Sigmoid colon (tissue), 7 donors: Measurements from ENCODE around the gene CTIF. TPM values are rescaled to one million over a fixed set of nuclear protein-coding genes. Genes with fewer than 3 reads are reported as not detected.

Source experiments
- DNase-seq: peaks from one replicate; pipeline ENCODE4 v3.0.0-alpha.2; 2019
- H3K27ac ChIP-seq, 4 donors: fragments of 200-600 bp; sonication (generic); one replicate each; pipeline ENCODE4 v1.5.1; 2016 to 2019; ENCODE audit warnings: mild to moderate bottlenecking in 1 of 4
- H3K27me3 ChIP-seq, 3 donors: fragments of 200-600 bp; sonication (generic); one replicate each; pipeline ENCODE4 v1.5.1; 2019; ENCODE audit warnings: mild to moderate bottlenecking in 1 of 3
- H3K36me3 ChIP-seq, 4 donors: fragments of 200-600 bp; sonication (generic); one replicate each; pipeline ENCODE4 v1.5.1; 2016 to 2019
- H3K4me1 ChIP-seq, 4 donors: fragments of 200-600 bp; sonication (generic); one replicate each; pipeline ENCODE4 v1.5.1; 2017 to 2019
- H3K4me3 ChIP-seq, 4 donors: fragments of 200-600 bp; sonication (generic); one replicate each; pipeline ENCODE4 v1.5.1; 2017 to 2019; ENCODE audit warnings: mild to moderate bottlenecking in 2 of 4, moderate library complexity in 1 of 4
- H3K9me3 ChIP-seq, 4 donors: fragments of 200-600 bp in 3 of 4; sonication (generic) in 3 of 4; one replicate each; pipeline versions ENCODE4 v1.5.1 to v1.6.1; 2013 to 2019
- EP300 ChIP-seq, 4 donors: sonication (generic); formaldehyde crosslinking; IDR thresholded peaks; one replicate each; pipeline ENCODE4 v1.6.1; 2017; ENCODE audit warnings: antibody characterized with exemption in 4 of 4
- POLR2A ChIP-seq, 2 donors: fragments of 450-650 bp; IDR thresholded peaks; one replicate each; pipeline ENCODE4 v1.6.1; 2016; ENCODE audit warnings: antibody characterized with exemption in 2 of 2, mild to moderate bottlenecking in 2 of 2, moderate library complexity in 2 of 2
- POLR2AphosphoS5 ChIP-seq, 4 donors: sonication (generic); formaldehyde crosslinking; IDR thresholded peaks; one replicate each; pipeline ENCODE4 v1.6.1; 2017; ENCODE audit warnings: antibody characterized with exemption in 4 of 4
- WGBS, 2 donors: extraction: QIAGEN DNeasy Blood & Tissue Kit; methylation state at CpG; one replicate each; pipeline ENCODE4 v1.1.7; 2013; 5-methylcytosine and 5-hydroxymethylcytosine counted together
- intact Hi-C: fragments of 100-400 bp; cut with DNase I; formaldehyde crosslinking; loops from one replicate; pipeline ENCODE4 v1.15.1; 2023
- polyA plus RNA-seq, 3 donors: library from polyadenylated mRNA; stranded (reverse); fragments of 200-250 nt; gene quantifications; one replicate each; pipeline ENCODE4 v1.2.3, GENCODE V29; 2013
- total RNA-seq, 4 donors: library from RNA; depleted of rRNA; stranded (reverse); fragments of >200 nt; gene quantifications; one replicate each; pipeline ENCODE4 v1.1.0, GENCODE V29; 2016
- TF ChIP-seq, protein P1 (sequence below), 4 experiments: fragments of 450-650 bp in 3 of 4; fragments of 200-600 bp in 1 of 4; IDR thresholded peaks; one replicate each; pipeline ENCODE4 v1.5.1; 2016 to 2019; ENCODE audit warnings: antibody characterized with exemption in 4 of 4, mild to moderate bottlenecking in 3 of 4, moderate library complexity in 2 of 4
- donor health status: healthy with polysubstance abuse.
- donor health status: Bipolar disorder and iron deficiency.
- donor health status: healthy.

CTIF gene
- total and polyA plus RNA-seq, 7 donors: 3.6 to 65.9 (median 22.5) TPM

DNA sequence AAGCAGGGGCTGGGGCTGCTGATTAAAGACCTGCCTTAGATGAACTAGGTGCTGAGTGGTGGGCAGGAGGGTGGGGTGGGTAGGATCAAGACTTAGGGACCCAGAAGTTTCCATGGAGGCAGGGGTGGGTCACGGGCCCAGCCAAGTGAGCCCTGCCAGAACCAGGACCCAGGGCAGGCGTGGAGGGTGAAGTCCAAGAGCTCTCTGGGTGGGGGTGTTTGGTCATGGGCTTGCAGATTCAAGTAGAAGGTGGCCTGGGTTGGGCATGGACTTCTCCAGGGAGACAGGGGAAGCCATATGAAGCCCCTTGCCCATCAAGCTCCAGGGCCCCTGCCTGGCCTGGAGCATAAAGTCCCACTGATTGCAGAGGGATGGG, 243.1 kb downstream of the CTIF start:
- TF ChIP-seq, protein P1, sequence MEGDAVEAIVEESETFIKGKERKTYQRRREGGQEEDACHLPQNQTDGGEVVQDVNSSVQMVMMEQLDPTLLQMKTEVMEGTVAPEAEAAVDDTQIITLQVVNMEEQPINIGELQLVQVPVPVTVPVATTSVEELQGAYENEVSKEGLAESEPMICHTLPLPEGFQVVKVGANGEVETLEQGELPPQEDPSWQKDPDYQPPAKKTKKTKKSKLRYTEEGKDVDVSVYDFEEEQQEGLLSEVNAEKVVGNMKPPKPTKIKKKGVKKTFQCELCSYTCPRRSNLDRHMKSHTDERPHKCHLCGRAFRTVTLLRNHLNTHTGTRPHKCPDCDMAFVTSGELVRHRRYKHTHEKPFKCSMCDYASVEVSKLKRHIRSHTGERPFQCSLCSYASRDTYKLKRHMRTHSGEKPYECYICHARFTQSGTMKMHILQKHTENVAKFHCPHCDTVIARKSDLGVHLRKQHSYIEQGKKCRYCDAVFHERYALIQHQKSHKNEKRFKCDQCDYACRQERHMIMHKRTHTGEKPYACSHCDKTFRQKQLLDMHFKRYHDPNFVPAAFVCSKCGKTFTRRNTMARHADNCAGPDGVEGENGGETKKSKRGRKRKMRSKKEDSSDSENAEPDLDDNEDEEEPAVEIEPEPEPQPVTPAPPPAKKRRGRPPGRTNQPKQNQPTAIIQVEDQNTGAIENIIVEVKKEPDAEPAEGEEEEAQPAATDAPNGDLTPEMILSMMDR (IDR thresholded peaks at IDR 0.05): no peak
- no peak for TF ChIP-seq EP300 (IDR thresholded peaks at IDR 0.05)
- no peak for TF ChIP-seq POLR2AphosphoS5 (IDR thresholded peaks at IDR 0.05)
- no peak for TF ChIP-seq POLR2A (IDR thresholded peaks at IDR 0.05)
- H3K9me3 ChIP-seq: no peaks in the 10 kb centered on the region
- H3K4me3 ChIP-seq: no peak overlapping the region
- no peak for DNase-seq
- H3K36me3 ChIP-seq: peaks cover 0 to 5% (median 2%) of the 10 kb centered on the region in 4 donors
- WGBS, 2 donors: 59 to 64% methylated on average over 2 of the region's 2 CpGs
- H3K27me3 ChIP-seq: no peaks in the 10 kb centered on the region
- intact Hi-C loops: loop anchor here (1.0 to 5.0 kb wide), 3 partner anchors 105 to 171 kb away; no protein-coding TSS in a partner anchor
- peak overlapping the region; percentile 74 to 91 (median 81) for H3K27ac ChIP-seq
- peaks cover 0 to 76% (median 51%) of the 10 kb centered on the region in 4 donors for H3K4me1 ChIP-seq

DNA sequence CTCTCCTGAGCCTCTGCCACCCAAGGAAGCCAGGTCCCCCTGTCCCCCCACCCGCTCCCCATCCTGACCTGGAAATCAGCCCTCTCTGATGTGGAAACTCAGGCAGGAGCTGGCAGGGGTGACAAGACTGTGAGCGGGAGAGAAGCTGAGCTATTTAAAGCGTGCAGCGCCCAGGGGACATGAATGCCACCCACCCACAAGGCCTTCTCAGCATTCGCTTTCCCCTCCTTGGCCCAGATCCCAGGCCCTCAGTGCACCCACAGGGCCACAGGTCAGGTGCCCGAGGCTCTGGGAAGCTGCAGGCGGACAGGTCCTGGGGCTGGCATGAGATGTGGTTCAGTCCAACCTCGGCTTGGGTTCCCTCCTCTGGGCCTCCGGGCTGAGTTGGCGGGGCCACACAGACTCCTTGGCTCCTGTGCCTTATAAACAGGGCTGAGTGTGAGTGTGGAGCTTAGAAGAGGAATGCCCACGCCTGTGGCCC, 243.6 kb downstream of the CTIF start:
- no peaks in the 10 kb centered on the region for H3K9me3 ChIP-seq
- WGBS, 2 donors: 84 to 94% methylated on average over 11 of the region's 11 CpGs
- peak in 2 of 4 donors; percentile 16 to 19 for TF ChIP-seq POLR2AphosphoS5 (IDR thresholded peaks at IDR 0.05)
- no peak for TF ChIP-seq EP300 (IDR thresholded peaks at IDR 0.05)
- H3K27me3 ChIP-seq: no peaks in the 10 kb centered on the region
- intact Hi-C loops: loop anchor here (1.0 to 5.0 kb wide), 2 partner anchors 105 to 171 kb away; no protein-coding TSS in a partner anchor
- peak overlapping the region; percentile 74 to 91 (median 81) for H3K27ac ChIP-seq
- peak; percentile 81 for DNase-seq
- H3K36me3 ChIP-seq: peaks cover 0 to 5% (median 2%) of the 10 kb centered on the region in 4 donors
- H3K4me3 ChIP-seq: no peak overlapping the region
- H3K4me1 ChIP-seq: peaks cover 0 to 76% (median 49%) of the 10 kb centered on the region in 4 donors

DNA sequence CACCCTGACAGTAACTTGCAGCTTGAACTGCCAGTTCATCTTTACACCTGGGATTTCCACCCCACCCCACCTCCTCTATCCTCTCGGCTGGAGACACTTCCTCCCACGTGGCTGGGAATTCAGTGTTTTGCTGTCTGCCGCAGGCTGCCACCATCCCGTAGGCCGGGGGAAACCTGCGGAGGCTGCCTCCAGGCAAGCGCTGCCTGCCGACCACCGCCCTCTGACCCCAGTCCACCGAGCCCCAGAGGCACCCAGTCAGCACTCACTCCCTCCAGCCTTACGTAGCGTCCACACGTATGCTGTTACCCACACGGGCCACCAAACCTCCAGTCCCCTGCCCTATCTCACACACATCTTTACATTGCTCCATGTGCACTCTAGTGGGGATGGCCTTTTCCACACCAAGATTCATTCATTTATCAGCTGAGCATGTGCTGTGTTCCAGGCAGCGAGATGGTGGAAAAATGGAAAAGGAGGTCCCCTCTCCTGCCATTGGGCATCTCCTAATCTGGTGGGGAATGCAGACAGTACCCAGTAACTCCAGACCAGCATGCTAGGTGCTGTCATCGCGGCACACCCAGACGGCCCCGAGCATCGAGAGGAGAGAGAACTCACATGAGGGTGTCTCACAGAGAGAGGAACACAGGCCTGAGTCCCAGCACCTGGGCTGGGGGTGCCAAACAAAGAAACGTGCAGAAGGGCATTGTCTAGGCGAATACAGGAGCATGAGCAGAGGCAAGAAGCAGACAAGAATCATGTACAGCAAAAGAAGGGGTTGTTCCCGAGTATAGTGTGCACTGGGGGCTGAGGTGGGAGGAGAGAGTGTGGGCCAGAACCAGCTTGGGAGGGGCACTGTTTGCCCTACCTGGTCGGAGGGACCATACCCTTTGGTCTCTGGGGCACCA, 245.0 kb downstream of the CTIF start:
- Histone ChIP-seq H3K4me1 (peaks cover 0 to 68% (median 49%) of the 10 kb centered on the region in 4 donors), H3K27ac (no peak overlapping the region), H3K36me3 (peaks cover 0 to 6% (median 3%) of the 10 kb centered on the region in 4 donors), H3K9me3 (no peaks in the 10 kb centered on the region), H3K27me3 (no peaks in the 10 kb centered on the region), H3K4me3 (no peak overlapping the region)
- TF ChIP-seq, protein P1 (IDR thresholded peaks at IDR 0.05): no peak
- TF ChIP-seq POLR2A (IDR thresholded peaks at IDR 0.05) (no peak), EP300 (IDR thresholded peaks at IDR 0.05) (no peak)
- WGBS, 2 donors: 92 to 94% methylated on average over 24 of the region's 24 CpGs
- intact Hi-C loops: loop anchor here (5.0 kb wide), 1 partner anchor 107 kb away; no protein-coding TSS in a partner anchor
- DNase-seq: no peak

DNA sequence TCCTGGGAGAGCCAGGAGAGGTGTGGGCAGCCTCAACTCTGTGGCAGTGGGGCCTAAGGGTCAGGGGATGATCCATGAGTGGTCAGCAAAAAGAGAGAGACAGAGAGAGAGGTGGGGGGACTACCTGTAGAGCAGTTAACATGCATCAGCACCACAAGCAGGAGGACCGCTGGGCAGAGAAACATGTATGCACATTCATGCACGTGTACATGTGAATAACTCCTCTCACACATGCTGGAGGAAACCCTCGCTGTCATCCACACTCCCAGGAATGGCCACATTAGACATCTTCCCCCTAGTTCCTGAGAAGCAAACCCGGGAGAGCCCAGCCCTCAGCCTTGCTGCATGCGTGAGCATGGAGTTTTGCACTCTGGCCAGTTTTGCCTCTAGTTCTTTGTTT, 245.8 kb downstream of the CTIF start:
- no peaks in the 10 kb centered on the region for H3K9me3 ChIP-seq
- peak; percentile 58 for DNase-seq
- no peak for TF ChIP-seq EP300 (IDR thresholded peaks at IDR 0.05)
- no peak for TF ChIP-seq POLR2A (IDR thresholded peaks at IDR 0.05)
- TF ChIP-seq POLR2AphosphoS5 (IDR thresholded peaks at IDR 0.05): no peak
- TF ChIP-seq, protein P1 (IDR thresholded peaks at IDR 0.05): no peak
- no peak overlapping the region for H3K27ac ChIP-seq
- 81 to 88% methylated on average over 5 of the region's 5 CpGs for WGBS, 2 donors
- no peak overlapping the region for H3K4me3 ChIP-seq
- H3K4me1 ChIP-seq: peaks cover 0 to 60% (median 41%) of the 10 kb centered on the region in 4 donors
- peaks cover 0 to 12% (median 3%) of the 10 kb centered on the region in 4 donors for H3K36me3 ChIP-seq
- intact Hi-C loops: loop anchor here (5.0 kb wide), 1 partner anchor 107 kb away; no protein-coding TSS in a partner anchor
- no peaks in the 10 kb centered on the region for H3K27me3 ChIP-seq

DNA sequence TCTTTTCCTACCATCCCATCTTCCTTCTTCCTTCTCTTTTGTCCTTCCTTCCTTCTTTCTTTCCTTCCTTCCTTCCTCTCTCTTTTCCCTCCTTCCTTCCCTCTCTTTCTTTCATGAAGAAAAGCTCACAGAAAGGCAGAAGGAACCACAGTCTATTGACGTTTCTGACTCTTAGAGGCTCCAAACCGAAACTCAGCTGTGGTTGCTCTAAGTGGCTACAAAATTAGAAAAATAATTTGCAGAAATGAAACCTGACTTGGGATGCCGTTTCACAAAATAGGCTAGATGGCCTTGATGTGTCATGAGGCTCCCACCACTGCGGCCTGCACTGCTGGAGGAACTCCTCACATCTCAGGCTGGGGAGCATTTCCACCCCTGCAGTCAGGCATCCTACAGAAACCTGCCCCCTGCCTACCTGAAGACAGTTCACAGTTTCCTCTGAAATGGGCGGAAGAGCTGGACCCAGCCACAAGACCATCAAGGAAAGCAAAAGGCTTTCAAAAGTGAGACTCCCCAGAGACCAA, 246.3 kb downstream of the CTIF start:
- H3K4me1 ChIP-seq: peaks cover 0 to 55% (median 37%) of the 10 kb centered on the region in 4 donors

More for the DNA sequence above, 246.3 kb downstream of the CTIF start:
- TF ChIP-seq POLR2AphosphoS5 (IDR thresholded peaks at IDR 0.05): no peak
- no peaks in the 10 kb centered on the region for H3K9me3 ChIP-seq
- WGBS, 2 donors: 60 to 85% methylated on average over 5 of the region's 5 CpGs
- H3K36me3 ChIP-seq: peaks cover 0 to 17% (median 3%) of the 10 kb centered on the region in 4 donors
- peak; percentile 71 for DNase-seq
- H3K4me3 ChIP-seq: no peak overlapping the region
- H3K27ac ChIP-seq: no peak overlapping the region
- intact Hi-C loops: no loop called here
- no peaks in the 10 kb centered on the region for H3K27me3 ChIP-seq
